Activated CD4-positive, alpha-beta T cell treated with anti-CD3 and anti-CD28 coated beads for 36 hours (primary cell): Measurements from ENCODE around the gene SLC15A4. TPM values are rescaled to one million over a fixed set of nuclear protein-coding genes. Genes with fewer than 3 reads are reported as not detected.

ENCODE experiments used
- ATAC-seq: fragments of 200-7000 bp; cut with Tn5 transposase; one replicate; pipeline ENCODE4 v1.10.0; 2021; ENCODE audit warnings: mild to moderate bottlenecking, moderate library complexity
- CTCF ChIA-PET: fragments of 350-600 bp; sonication (Branson Sonifier 250); formaldehyde crosslinking; loops from one replicate; lab custom pipeline; 2021; ENCODE audit warnings: antibody characterized with exemption; lab: Charles Lee
- POLR2A ChIA-PET: fragments of 350-600 bp; sonication (Branson Sonifier 250); formaldehyde crosslinking; loops from one replicate; lab custom pipeline; 2021; ENCODE audit warnings: antibody characterized with exemption, inconsistent platforms; lab: Charles Lee
- DNase-seq: peaks from one replicate; pipeline ENCODE4 v3.0.0-alpha.2; 2020
- H3K27ac Mint-ChIP-seq: one replicate; pipeline ENCODE4 v1.8.0; 2021; ENCODE audit warnings: mixed read lengths
- H3K27me3 Mint-ChIP-seq: one replicate; pipeline ENCODE4 v1.8.0; 2021; ENCODE audit warnings: mixed read lengths
- H3K36me3 Mint-ChIP-seq: one replicate; pipeline ENCODE4 v1.8.0; 2021; ENCODE audit warnings: low read depth, mixed read lengths
- H3K4me1 Mint-ChIP-seq: one replicate; pipeline ENCODE4 v1.8.0; 2021; ENCODE audit warnings: mixed read lengths
- H3K4me3 Mint-ChIP-seq: one replicate; pipeline ENCODE4 v1.8.0; 2021; ENCODE audit warnings: mild to moderate bottlenecking, moderate library complexity, mixed read lengths
- H3K9me3 Mint-ChIP-seq: one replicate; pipeline ENCODE4 v1.8.0; 2021; ENCODE audit warnings: low read depth, mixed read lengths
- intact Hi-C, 2 experiments: fragments of 100-400 bp; cut with DNase I in 1 of 2; cut with micrococcal nuclease in 1 of 2; formaldehyde crosslinking; loops; one replicate each; pipeline versions ENCODE4 v1.14.2 to v1.15.1; 2022 to 2024; cut with DNase I, micrococcal nuclease
- total RNA-seq, 2 experiments: library from RNA; stranded (reverse); gene quantifications; one replicate each; pipeline ENCODE4 v1.2.3, GENCODE V29; 2021

SLC15A4 gene
- 10 to 100 TPM; 24.2 to 25.9 TPM for total RNA-seq

DNA sequence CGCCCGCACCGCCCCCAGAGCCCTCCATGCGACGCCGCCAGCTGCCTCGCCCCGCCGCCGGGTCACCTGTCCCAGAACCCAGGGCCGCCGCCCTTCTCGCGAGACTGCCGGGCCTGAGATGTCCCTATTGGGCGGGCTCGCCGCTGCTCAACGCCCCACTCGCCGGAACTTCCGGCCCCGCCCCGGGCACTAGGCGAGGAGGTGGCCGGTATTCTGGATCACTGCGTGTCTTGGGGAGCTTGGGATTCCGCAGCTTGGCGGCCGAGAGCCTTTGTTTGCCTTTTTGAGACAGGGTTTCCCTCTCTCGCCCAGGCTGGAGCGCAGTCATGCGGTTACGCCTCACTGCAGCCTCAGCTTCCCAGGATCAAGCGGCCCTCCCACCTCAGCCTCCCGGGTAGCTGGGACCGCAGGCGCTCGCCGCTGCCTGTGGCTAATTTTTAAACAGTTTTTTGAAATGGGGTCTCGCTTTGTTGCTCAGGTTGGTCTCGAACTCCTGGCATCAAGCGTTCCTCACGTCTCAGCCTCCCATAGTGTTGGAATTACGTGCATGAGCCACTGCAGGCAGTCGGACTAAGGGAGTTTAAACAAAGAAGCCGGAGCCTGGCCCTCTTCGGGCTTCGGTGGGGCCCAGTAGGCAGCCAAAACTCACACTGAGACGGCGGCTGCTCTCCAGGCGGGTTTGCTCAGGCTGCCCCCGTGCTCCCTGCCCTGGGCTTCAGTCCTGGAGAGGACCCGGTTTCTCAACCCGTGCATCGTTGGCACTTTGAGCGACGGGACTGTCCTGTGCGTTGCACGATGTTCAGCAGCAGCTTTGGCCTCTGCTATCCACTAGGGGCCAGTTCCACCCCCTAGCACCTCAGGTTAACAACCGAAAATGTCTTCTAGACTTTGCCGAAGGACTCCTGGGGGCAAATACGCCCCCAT is at the start of gene SLC15A4:
Gene SLC15A4 (minus strand): TSS at position 43 of the 924 bp plus-strand sequence. CDS start 15 bp downstream, at position 28.
- H3K4me1 Mint-ChIP-seq = peaks cover 29% of the 10 kb centered on the region
- CTCF ChIA-PET = no interaction called here
- DNase-seq = peak; percentile 98
- intact Hi-C loops = loop anchor here (1.0 to 2.0 kb wide), 3 partner anchors 41 to 91 kb away; no protein-coding TSS in a partner anchor
- peak within 1 kb of the TSS; percentile 86 for H3K4me3 Mint-ChIP-seq
- H3K9me3 Mint-ChIP-seq = peaks cover 7% of the 10 kb centered on the region
- peak within 1 kb of the TSS; percentile 55 for H3K27ac Mint-ChIP-seq
- H3K36me3 Mint-ChIP-seq = peaks cover 27% of the 10 kb centered on the region
- POLR2A ChIA-PET = no interaction called here
- peak; percentile 94 for ATAC-seq
- peaks cover 8% of the 10 kb centered on the region for H3K27me3 Mint-ChIP-seq

DNA sequence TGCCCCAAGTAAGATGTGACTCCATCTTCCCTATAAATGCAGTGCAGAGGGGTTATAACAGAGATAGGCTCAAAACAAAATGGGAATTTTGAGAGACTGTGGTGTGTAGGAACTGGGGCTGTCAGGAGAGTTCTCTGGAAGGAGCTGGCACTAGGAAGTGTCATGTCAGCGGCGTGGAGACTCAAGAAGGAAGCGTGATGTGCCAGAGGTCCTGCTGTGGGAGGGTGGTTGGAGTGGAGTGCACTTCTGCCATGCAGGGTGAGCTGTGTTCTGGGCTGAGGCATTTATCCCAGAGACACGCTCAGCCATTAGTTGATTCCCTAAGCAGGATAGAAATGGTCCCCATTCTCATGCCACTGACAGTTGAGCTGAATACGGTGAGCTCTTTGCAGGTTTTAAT is 48.5 kb upstream of the SLC15A4 start:
- intact Hi-C loops = no loop called here
- Mint-ChIP-seq H3K4me3 (no peak overlapping the region), H3K4me1 (no peaks in the 10 kb centered on the region), H3K36me3 (peaks cover 3% of the 10 kb centered on the region), H3K9me3 (peaks cover 10% of the 10 kb centered on the region), H3K27me3 (peaks cover 3% of the 10 kb centered on the region), H3K27ac (no peak overlapping the region)
- ATAC-seq (no peak), DNase-seq (no peak)
- ChIA-PET CTCF (no interaction called here), POLR2A (interaction anchor here (0.6 kb wide), 1 partner anchor 74 kb away, joined by 4 read pairs; no protein-coding TSS in a partner anchor)

DNA sequence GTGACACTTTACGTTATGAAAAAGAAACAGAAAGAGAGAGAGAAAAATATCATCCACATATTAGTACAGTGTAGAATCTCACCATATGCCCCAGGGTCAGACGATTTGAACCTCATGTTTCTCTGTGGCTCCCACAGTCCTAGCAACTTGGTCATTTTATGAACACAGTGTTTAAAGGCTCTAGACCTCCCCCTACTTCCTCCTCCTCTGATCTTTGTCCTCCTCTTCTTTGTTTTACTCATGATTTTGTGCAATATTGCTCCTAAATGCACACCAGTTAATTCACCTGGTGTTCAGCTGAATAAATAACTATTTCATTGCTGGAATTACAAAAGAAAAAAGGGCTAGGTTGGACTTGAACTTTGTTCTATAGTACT is 47.7 kb upstream of the SLC15A4 start:
- intact Hi-C loops = no loop called here
- POLR2A ChIA-PET = no interaction called here
- Mint-ChIP-seq H3K36me3 (no peaks in the 10 kb centered on the region), H3K9me3 (peaks cover 6% of the 10 kb centered on the region), H3K27ac (no peak overlapping the region), H3K27me3 (peaks cover 3% of the 10 kb centered on the region), H3K4me1 (no peaks in the 10 kb centered on the region), H3K4me3 (no peak overlapping the region)
- CTCF ChIA-PET = no interaction called here
- no peak for DNase-seq
- no peak for ATAC-seq

DNA sequence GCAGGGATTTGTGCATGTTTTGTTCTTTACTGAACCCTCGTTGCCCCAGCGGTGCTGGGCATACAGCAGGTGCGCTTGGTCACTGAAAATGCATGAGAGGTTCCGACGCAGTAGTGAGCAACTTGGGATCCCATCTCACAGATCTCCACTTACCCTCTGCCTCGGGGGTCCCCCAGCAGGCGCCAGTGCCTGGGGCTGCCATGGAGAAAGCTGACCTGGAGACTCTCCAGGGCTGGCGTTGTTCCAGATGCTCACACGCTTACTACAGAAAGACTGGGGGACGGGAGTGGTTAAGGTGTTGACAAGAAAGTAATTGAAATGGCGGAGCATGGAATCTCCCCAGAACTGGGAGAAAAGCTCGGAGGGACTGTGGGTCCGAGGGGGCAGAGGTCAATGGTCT is 43.7 kb upstream of the SLC15A4 start:
- no peak overlapping the region for H3K27ac Mint-ChIP-seq
- no peaks in the 10 kb centered on the region for H3K27me3 Mint-ChIP-seq
- no peaks in the 10 kb centered on the region for H3K36me3 Mint-ChIP-seq
- H3K4me3 Mint-ChIP-seq = no peak overlapping the region
- peaks cover 6% of the 10 kb centered on the region for H3K4me1 Mint-ChIP-seq
- ChIA-PET CTCF (no interaction called here), POLR2A (no interaction called here)
- intact Hi-C loops = no loop called here
- H3K9me3 Mint-ChIP-seq = no peaks in the 10 kb centered on the region
- no peak for ATAC-seq
- no peak for DNase-seq

DNA sequence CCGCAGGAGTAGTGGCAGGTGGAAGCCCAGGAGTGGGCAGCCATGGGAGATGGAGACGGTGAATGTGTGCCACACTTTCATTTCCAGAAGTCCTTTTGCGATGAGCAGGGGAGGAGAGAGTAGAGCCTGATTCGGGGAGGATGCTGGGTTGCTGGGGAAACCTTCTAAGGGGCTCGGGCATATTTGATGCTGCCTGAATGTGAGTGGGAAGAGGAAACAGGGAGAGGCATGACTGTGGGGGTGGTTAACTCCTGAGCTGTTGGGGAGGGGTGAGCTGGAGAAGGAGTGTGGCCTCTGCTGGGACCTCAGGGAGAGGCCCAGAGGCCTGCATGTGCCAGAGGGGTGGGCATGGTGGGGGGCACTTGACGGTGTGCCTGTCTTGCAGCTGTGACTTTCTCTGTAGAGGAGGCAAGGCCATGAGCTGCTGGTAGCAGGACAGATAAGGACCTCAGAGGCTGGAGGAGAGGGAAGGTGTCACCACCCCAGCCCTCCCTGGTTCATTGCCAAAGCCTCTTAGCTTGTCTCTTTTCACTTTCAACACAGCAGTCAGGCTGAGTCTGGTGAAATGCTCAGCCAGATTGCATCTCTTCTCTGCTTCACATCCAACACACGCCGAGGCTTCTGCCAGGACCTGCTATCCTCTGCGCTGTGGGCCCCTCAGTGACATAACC is 40.9 kb upstream of the SLC15A4 start:
- peaks cover 6% of the 10 kb centered on the region for H3K4me1 Mint-ChIP-seq
- no peak overlapping the region for H3K27ac Mint-ChIP-seq
- ChIA-PET CTCF (no interaction called here), POLR2A (no interaction called here)
- H3K27me3 Mint-ChIP-seq = no peaks in the 10 kb centered on the region
- no peaks in the 10 kb centered on the region for H3K36me3 Mint-ChIP-seq
- ATAC-seq = no peak
- H3K4me3 Mint-ChIP-seq = no peak overlapping the region
- DNase-seq = no peak
- intact Hi-C loops = no loop called here
- H3K9me3 Mint-ChIP-seq = no peaks in the 10 kb centered on the region

DNA sequence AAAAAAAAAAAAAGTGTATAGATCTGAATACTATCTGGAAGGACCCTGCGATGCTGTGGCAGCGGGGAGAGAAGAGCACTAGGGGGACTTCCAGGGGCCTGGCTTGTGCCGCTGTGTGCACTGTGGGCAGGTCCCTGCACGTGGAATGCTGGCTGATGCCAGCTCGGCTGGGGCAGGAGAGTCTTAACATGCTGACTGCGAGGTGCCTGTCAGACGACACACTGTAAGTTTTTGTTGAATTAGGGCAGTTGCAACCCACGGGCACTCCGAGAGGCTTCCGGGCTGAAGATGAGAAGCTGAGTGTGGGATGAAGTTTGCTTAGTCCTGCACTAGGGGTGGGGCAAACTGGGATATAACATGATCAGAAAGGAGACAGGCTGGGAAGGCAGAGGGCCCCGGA is 40.2 kb upstream of the SLC15A4 start:
- H3K4me3 Mint-ChIP-seq = no peak overlapping the region
- CTCF ChIA-PET = no interaction called here
- H3K4me1 Mint-ChIP-seq = peaks cover 6% of the 10 kb centered on the region
- ATAC-seq (no peak), DNase-seq (no peak)
- POLR2A ChIA-PET = no interaction called here
- no peaks in the 10 kb centered on the region for H3K27me3 Mint-ChIP-seq
- no peaks in the 10 kb centered on the region for H3K9me3 Mint-ChIP-seq
- no peaks in the 10 kb centered on the region for H3K36me3 Mint-ChIP-seq
- intact Hi-C loops = no loop called here
- no peak overlapping the region for H3K27ac Mint-ChIP-seq

DNA sequence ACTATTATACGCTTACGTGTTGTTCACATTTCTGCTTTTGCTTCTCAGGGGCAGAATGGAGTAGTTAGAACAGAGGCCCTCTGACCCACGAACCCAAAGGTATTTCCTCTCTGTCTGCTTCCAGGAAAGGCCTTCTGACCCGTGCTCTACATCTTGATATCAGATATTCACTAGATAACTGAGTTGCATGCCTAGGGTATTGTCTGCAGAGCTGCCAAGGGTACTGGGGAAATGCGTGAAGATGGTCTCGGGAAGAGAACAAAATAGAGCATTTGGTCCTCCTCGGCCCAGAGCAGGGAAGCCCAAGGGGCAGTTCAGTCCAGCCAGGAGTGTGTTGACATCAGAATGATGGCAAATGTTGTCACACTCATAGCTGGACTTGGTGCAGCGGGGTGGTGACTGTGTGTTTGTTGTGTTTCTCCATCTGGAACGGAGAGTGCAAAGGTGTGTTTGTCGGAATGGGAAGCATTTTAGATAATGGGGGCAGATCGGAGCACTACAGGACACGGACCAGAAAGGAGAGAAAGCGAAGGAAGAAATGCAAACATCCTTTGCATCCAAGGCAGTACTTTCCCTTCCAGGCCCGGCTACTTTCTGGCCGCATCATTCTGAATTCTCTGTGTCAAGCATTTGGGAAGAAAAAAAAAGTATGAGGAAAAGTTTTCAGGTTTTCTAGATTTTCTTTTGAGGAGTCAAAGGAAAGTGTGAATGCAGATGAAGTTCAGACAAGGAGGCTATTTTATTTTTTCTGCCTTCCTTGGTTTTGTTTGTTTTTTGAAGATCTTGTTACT is 37.7 kb upstream of the SLC15A4 start:
- CTCF ChIA-PET = no interaction called here

DNA sequence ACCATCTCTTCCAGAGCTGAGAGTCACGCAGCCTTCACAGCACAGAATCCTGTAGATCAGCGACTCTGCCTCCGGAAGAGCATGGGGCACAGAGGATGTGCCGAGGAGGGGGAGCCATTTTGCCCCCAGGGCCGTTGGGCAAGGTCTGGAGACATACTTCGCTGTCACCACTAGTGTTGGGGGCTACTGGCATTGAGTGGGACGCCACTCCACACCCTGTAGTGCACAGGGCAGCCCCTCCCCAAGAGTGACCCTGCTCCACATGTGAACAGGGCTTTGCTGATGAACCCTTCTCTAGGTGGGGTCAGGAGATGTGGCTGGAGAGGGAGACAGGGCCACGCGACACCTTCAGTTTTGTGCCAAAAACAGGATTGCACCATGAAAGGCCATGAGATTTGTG is 35.6 kb upstream of the SLC15A4 start:
- Mint-ChIP-seq H3K4me1 (peaks cover 2% of the 10 kb centered on the region), H3K36me3 (no peaks in the 10 kb centered on the region), H3K27ac (no peak overlapping the region), H3K9me3 (no peaks in the 10 kb centered on the region), H3K4me3 (no peak overlapping the region), H3K27me3 (peaks cover 12% of the 10 kb centered on the region)
- ChIA-PET CTCF (no interaction called here), POLR2A (no interaction called here)
- DNase-seq (no peak), ATAC-seq (no peak)
- intact Hi-C loops = no loop called here

More for the DNA sequence above, 37.7 kb upstream of the SLC15A4 start:
- intact Hi-C loops = no loop called here
- Mint-ChIP-seq H3K27me3 (peaks cover under 1% of the 10 kb centered on the region), H3K36me3 (no peaks in the 10 kb centered on the region), H3K4me1 (peaks cover 6% of the 10 kb centered on the region), H3K27ac (no peak overlapping the region), H3K4me3 (no peak overlapping the region), H3K9me3 (no peaks in the 10 kb centered on the region)
- ATAC-seq (no peak), DNase-seq (no peak)
- POLR2A ChIA-PET = no interaction called here

DNA sequence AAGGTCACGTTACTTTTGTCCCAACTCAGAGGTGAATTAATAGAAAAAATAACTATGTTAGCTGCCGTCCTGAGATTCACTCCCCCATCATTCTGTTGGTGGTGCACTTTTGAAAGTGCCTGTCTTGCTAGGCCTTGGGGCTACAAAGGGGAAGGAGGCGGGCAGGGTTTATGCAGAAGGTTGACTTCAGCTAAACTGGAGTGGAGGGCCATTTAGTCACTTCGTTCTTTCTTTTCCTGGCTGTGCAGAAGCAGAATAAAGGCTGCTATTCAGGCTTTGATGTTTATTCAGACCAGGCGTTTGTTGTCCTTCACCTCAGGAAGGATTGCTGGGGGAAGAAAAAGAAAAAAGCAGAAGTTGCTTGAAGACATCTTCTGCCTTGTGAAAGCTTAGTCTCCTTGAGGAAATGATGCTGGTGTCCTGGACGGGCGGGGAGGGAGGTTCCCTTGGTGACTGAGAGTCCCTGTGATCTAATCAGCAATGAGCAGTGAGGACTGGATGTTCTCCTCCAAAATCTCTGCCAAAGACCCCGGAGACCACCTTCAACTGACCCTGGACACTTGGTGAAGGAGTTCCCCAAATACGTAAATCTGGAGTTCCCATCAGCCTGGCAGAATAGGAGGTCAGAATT is 33.5 kb upstream of the SLC15A4 start:
- H3K27me3 Mint-ChIP-seq = peaks cover 19% of the 10 kb centered on the region
- H3K9me3 Mint-ChIP-seq = no peaks in the 10 kb centered on the region
- CTCF ChIA-PET = no interaction called here
- no peak overlapping the region for H3K4me3 Mint-ChIP-seq
- H3K36me3 Mint-ChIP-seq = no peaks in the 10 kb centered on the region
- no peak overlapping the region for H3K27ac Mint-ChIP-seq
- DNase-seq (no peak), ATAC-seq (no peak)
- POLR2A ChIA-PET = interaction anchor here (0.7 kb wide), 1 partner anchor 515 kb away, joined by 4 read pairs; no protein-coding TSS in a partner anchor
- intact Hi-C loops = no loop called here
- peaks cover 2% of the 10 kb centered on the region for H3K4me1 Mint-ChIP-seq

DNA sequence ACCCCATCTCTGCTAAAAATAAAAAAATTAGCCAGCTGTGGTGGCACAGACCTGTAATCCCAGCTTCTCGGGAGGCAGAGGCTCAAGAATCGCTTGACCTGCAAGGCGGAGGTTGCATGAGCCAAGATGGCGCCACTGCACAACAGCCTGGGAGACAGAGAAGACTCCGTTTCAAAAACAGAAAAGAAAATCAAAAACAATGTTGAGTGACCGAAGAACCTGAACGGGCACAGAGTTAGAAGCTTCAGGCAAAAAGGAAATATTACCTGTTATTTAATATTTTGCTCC is 33.0 kb upstream of the SLC15A4 start:
- intact Hi-C loops = no loop called here
- POLR2A ChIA-PET = no interaction called here
- H3K27ac Mint-ChIP-seq = no peak overlapping the region
- DNase-seq (no peak), ATAC-seq (no peak)
- CTCF ChIA-PET = no interaction called here
- peaks cover 2% of the 10 kb centered on the region for H3K4me1 Mint-ChIP-seq
- no peak overlapping the region for H3K4me3 Mint-ChIP-seq
- no peaks in the 10 kb centered on the region for H3K9me3 Mint-ChIP-seq
- H3K36me3 Mint-ChIP-seq = no peaks in the 10 kb centered on the region
- H3K27me3 Mint-ChIP-seq = peaks cover 22% of the 10 kb centered on the region

DNA sequence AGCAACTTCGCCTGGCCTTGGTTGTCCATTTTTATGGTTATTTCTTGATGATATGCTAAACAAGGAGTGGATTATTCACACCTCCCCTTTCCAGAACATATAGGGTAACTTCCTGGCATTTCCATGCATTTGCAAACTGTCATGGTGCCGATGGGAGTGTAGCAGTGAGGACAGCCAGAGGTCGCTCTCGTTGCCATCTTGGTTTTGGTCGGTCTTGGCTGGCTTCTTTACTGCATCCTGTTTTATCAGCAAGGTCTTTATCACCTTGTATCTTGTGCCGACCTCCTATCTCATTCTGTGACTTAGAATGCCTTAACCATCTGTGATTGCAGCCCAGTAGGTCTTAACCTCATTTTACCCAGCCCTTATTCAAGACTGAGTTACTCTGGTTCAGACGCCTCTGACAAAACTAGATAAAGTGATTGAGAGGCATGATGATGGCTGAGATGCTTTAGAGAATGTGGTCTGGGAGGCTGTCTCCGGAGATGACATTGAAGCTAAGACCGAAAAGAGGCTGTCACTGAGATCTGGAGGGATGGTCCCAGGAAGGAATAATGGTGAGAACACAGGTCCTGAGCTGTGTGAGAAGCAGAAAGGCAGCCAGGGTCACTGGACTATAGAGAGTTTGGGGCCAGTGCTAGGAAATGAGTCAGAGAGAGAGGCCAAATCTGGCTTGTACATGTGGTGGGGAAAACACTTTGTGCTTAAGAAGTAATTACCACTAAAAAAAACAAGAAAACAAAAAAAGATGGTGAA is 32.5 kb upstream of the SLC15A4 start:
- Mint-ChIP-seq H3K4me3 (no peak overlapping the region), H3K9me3 (no peaks in the 10 kb centered on the region), H3K27me3 (peaks cover 22% of the 10 kb centered on the region), H3K4me1 (peaks cover 2% of the 10 kb centered on the region), H3K27ac (no peak overlapping the region), H3K36me3 (no peaks in the 10 kb centered on the region)
- no peak for DNase-seq
- ChIA-PET CTCF (no interaction called here), POLR2A (no interaction called here)
- intact Hi-C loops = no loop called here
- ATAC-seq = no peak
